ENCODE results near the gene RNF222. TPM values are rescaled to one million over a fixed set of nuclear protein-coding genes. Genes with fewer than 3 reads are reported as not detected.

The RNF222 gene
- polyA plus RNA-seq, 2 of the 4 experiments (the other 2 are of a cell fraction): not detected

DNA sequence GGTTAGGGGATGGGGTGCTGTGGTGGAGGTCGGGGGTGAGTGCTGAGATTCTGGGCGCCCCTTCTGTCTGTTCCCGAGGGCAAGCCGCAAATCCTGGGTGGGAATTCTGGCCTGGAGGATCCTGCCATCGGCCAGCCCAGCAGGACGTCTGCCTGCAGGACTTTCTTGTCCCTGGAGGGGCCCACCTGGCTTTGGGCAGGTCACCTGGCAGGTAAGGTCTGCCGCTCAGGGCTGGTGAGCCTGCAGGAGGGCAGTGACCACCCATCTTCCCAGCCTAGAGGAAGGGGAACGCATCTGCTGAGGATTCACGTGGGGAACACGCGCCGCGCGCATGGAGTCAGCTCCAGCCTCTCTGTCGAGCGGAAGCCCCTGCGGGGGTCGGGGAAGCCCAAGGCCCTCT is 5.4 kb downstream of the RNF222 start:
- ChIA-PET CTCF (interaction anchor here (1.1 to 9.3 kb wide), 5 partner anchors 9 to 354 kb away, joined by 3 to 71 read pairs (median 7); partner anchors contain the start of gene RPL26), POLR2A (interaction anchor here (1.3 kb wide), 1 partner anchor 9 kb away, joined by 5 read pairs; no protein-coding TSS in a partner anchor)
- Histone ChIP-seq H3K4me3 (no peak overlapping the region), H3K4me2 (no peak overlapping the region), H3K4me1 (peaks cover 6% of the 10 kb centered on the region; the same call in 1 of the 3 replicates), H3K27ac (no peak overlapping the region), H3K9me3 (no peaks in the 10 kb centered on the region)
- FAIRE-seq (no peak), DNase-seq (ENCODE audit: low read depth in 1 of 2, low spot score in 1 of 2) (no peak), ATAC-seq (peak in 1 of 2 experiments; percentile 16; a peak in 3 of 6 replicates)
- 86% methylated on average over 17 of the region's 18 CpGs for WGBS (ENCODE audit: missing lambda C conversion rate)
- TF ChIP-seq, protein P1, sequence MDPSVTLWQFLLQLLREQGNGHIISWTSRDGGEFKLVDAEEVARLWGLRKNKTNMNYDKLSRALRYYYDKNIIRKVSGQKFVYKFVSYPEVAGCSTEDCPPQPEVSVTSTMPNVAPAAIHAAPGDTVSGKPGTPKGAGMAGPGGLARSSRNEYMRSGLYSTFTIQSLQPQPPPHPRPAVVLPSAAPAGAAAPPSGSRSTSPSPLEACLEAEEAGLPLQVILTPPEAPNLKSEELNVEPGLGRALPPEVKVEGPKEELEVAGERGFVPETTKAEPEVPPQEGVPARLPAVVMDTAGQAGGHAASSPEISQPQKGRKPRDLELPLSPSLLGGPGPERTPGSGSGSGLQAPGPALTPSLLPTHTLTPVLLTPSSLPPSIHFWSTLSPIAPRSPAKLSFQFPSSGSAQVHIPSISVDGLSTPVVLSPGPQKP (IDR thresholded peaks at IDR 0.05; ENCODE audit: low read depth, low read length): no peak
- no peak for TF ChIP-seq NPAS2 (CRISPR knock-in tag; IDR thresholded peaks at IDR 0.05; ENCODE audit: borderline replicate concordance)
- TF ChIP-seq, protein P2, sequence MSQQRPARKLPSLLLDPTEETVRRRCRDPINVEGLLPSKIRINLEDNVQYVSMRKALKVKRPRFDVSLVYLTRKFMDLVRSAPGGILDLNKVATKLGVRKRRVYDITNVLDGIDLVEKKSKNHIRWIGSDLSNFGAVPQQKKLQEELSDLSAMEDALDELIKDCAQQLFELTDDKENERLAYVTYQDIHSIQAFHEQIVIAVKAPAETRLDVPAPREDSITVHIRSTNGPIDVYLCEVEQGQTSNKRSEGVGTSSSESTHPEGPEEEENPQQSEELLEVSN (IDR thresholded peaks at IDR 0.05; ENCODE audit: borderline replicate concordance, low read depth): no peak
- TF ChIP-seq RCOR1 (IDR thresholded peaks at IDR 0.05; ENCODE audit: low read depth, low read length): no peak
- no peak for TF ChIP-seq TP53 (CRISPR knock-in tag; IDR thresholded peaks at IDR 0.05)
- no peak for TF ChIP-seq CBX2 (IDR thresholded peaks at IDR 0.05; ENCODE audit: borderline replicate concordance, low read depth)
- TF ChIP-seq HEYL (CRISPR knock-in tag; IDR thresholded peaks at IDR 0.05): no peak
- no peak for TF ChIP-seq CHD4 (IDR thresholded peaks at IDR 0.05; ENCODE audit: borderline replicate concordance)
- TF ChIP-seq MYC (IDR thresholded peaks at IDR 0.05; ENCODE audit: borderline replicate concordance, low read length): no peak
- no peak for TF ChIP-seq MAZ (IDR thresholded peaks at IDR 0.05; ENCODE audit: borderline replicate concordance, low read depth, low read length)

DNA sequence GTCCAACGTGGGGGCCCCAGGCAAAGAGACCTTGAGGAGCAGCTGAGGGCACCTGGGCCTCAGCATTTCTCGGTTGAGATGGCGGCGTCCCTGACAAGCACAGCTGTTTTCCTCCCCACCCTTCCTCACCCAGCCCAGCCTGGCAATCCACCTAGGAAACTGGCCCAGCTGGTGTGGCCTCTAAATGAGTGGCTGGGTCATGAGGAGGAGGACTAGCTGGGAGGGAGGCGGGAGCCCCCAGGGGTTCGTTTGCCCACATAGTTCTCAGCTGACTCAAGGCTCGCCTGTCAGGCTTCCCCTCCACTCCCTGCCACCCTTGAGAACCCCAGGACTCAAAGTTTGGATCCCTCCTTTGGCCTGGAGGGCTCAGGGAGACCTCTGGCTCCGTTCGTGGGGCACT is 5.9 kb downstream of the RNF222 start:
- Histone ChIP-seq H3K4me3 (no peak overlapping the region), H3K27ac (no peak overlapping the region), H3K4me1 (peaks cover 6% of the 10 kb centered on the region; the same call in 1 of the 3 replicates), H3K9me3 (no peaks in the 10 kb centered on the region), H3K4me2 (no peak overlapping the region)
- ChIA-PET CTCF (interaction anchor here (0.7 to 9.3 kb wide), 8 partner anchors 9 to 394 kb away, joined by 3 to 71 read pairs (median 4); partner anchors contain the start of gene RPL26), POLR2A (interaction anchor here (1.3 kb wide), 1 partner anchor 8 kb away, joined by 5 read pairs; no protein-coding TSS in a partner anchor)
- DNase-seq (ENCODE audit: low read depth in 1 of 2, low spot score in 1 of 2): no peak
- WGBS (ENCODE audit: missing lambda C conversion rate): 45% methylated on average over 9 of the region's 9 CpGs
- TF ChIP-seq TP53 (CRISPR knock-in tag; IDR thresholded peaks at IDR 0.05) (no peak), POLR2A (IDR thresholded peaks at IDR 0.05; ENCODE audit: low read length) (no peak), KDM1A (IDR thresholded peaks at IDR 0.05; ENCODE audit: low read depth) (no peak), ZFP36 (IDR thresholded peaks at IDR 0.05; ENCODE audit: borderline replicate concordance, partially characterized antibody) (no peak), HDAC2 (IDR thresholded peaks at IDR 0.05) (no peak), RARB (CRISPR knock-in tag; IDR thresholded peaks at IDR 0.05) (no peak), HOXA7 (CRISPR knock-in tag; IDR thresholded peaks at IDR 0.05) (no peak), SREBF2 (IDR thresholded peaks at IDR 0.05) (no peak), NPAS2 (CRISPR knock-in tag; IDR thresholded peaks at IDR 0.05; ENCODE audit: borderline replicate concordance) (no peak), RNF2 (IDR thresholded peaks at IDR 0.05; ENCODE audit: borderline replicate concordance, low read depth) (no peak), CBX8 (IDR thresholded peaks at IDR 0.05) (no peak), CHD4 (IDR thresholded peaks at IDR 0.05; ENCODE audit: borderline replicate concordance) (no peak), CBX2 (IDR thresholded peaks at IDR 0.05; ENCODE audit: borderline replicate concordance, low read depth) (no peak), HOXB5 (CRISPR knock-in tag; IDR thresholded peaks at IDR 0.05) (no peak), EHF (CRISPR knock-in tag; IDR thresholded peaks at IDR 0.05) (no peak), MYC (IDR thresholded peaks at IDR 0.05; ENCODE audit: borderline replicate concordance, low read length) (no peak)
- TF ChIP-seq, protein P3, sequence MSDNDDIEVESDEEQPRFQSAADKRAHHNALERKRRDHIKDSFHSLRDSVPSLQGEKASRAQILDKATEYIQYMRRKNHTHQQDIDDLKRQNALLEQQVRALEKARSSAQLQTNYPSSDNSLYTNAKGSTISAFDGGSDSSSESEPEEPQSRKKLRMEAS (IDR thresholded peaks at IDR 0.05): no peak
- TF ChIP-seq, protein P4, sequence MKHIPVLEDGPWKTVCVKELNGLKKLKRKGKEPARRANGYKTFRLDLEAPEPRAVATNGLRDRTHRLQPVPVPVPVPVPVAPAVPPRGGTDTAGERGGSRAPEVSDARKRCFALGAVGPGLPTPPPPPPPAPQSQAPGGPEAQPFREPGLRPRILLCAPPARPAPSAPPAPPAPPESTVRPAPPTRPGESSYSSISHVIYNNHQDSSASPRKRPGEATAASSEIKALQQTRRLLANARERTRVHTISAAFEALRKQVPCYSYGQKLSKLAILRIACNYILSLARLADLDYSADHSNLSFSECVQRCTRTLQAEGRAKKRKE (CRISPR knock-in tag; IDR thresholded peaks at IDR 0.05; ENCODE audit: low read depth): no peak
- peak; percentile 16 to 19; a peak in 3 of 6 replicates for ATAC-seq
- no peak for FAIRE-seq
